AG04449 (cell line): Measurements from ENCODE around the gene MTUS2.
"Not testable (repeated sequence)": the region's sequence is repeated elsewhere in the genome, so short reads cannot be mapped to it uniquely, and the experiment has no call there.

Experiments
- CTCF ChIA-PET: fragments of 350-600 bp; formaldehyde crosslinking; extraction: SDS; loops from one replicate; lab custom pipeline; 2021; ENCODE audit warnings: antibody characterized with exemption; lab: Yijun Ruan, JAX
- POLR2A ChIA-PET: fragments of 400-600, 350-600 bp; formaldehyde crosslinking; extraction: SDS; loops from one replicate; lab custom pipeline; 2020; ENCODE audit warnings: antibody characterized with exemption, inconsistent platforms; lab: Yijun Ruan, JAX
- DNase-seq: peaks from one replicate; pipeline ENCODE4 v3.0.0-alpha.2; 2010; ENCODE audit warnings: low read depth, low spot score
- H3K4me3 ChIP-seq: 2 replicates; pipeline ENCODE4 v1.5.1; 2011; ENCODE audit warnings: low read depth, mild to moderate bottlenecking, control low read depth, low read length
- CTCF ChIP-seq: IDR thresholded peaks from one replicate; pipeline ENCODE4 v1.5.1; 2011; ENCODE audit warnings: mild to moderate bottlenecking, moderate library complexity, low read length, control low read depth, inconsistent platforms; ENCODE audit not compliant: insufficient read depth; ENCODE audit errors: missing control alignments

The MTUS2 gene

GRCh38 chr13:29324601-29325000, 504.5 kb downstream of the MTUS2 start:
- no peak for TF ChIP-seq CTCF
- CTCF ChIA-PET, result no interaction called here
- no peak for DNase-seq
- H3K4me3 ChIP-seq, result no peak overlapping the region
- POLR2A ChIA-PET, result no interaction called here

- no peak overlapping the region for H3K4me3 ChIP-seq
- TF ChIP-seq CTCF, result no peak
- ChIA-PET POLR2A (no interaction called here), CTCF (no interaction called here)
- no peak for DNase-seq
Measured at GRCh38 chr13:29328501-29328900, 508.4 kb downstream of the MTUS2 start.

- ChIA-PET POLR2A (no interaction called here), CTCF (no interaction called here)
- H3K4me3 ChIP-seq, result no peak overlapping the region
- no peak for DNase-seq
- no peak for TF ChIP-seq CTCF
Measured at GRCh38 chr13:29336356-29336755, 516.2 kb downstream of the MTUS2 start.

- H3K4me3 ChIP-seq, result no peak overlapping the region
- no peak for TF ChIP-seq CTCF
- DNase-seq, result no peak
- ChIA-PET POLR2A (no interaction called here), CTCF (no interaction called here)
Measured at GRCh38 chr13:29339386-29340272, 519.5 kb downstream of the MTUS2 start.

- DNase-seq, H3K4me3 ChIP-seq, POLR2A ChIA-PET, CTCF ChIA-PET: not testable (repeated sequence)
Measured at GRCh38 chr13:29345860-29346582, 525.9 kb downstream of the MTUS2 start.

GRCh38 chr13:29355029-29355428, 534.9 kb downstream of the MTUS2 start:
- no peak for DNase-seq
- ChIA-PET POLR2A (no interaction called here), CTCF (interaction anchor here (0.9 to 1.3 kb wide), 2 partner anchors 10 to 13 kb away, joined by 3 to 5 read pairs; no protein-coding TSS in a partner anchor)
- TF ChIP-seq CTCF, result no peak
- H3K4me3 ChIP-seq, result no peak overlapping the region
